RWPE2 (cell line): ENCODE data around the gene RAI1.

Experiments
- ATAC-seq: fragments of 200-7000 bp; cut with Tn5 transposase; 3 replicates; pipeline ENCODE4 v1.9.1; 2021; ENCODE audit warnings: low read depth
- DNase-seq: peaks from one replicate; pipeline ENCODE4 v3.0.0-alpha.2; 2020; ENCODE audit warnings: low spot score
- H3K27ac ChIP-seq: fragments of 450-650 bp; 2 replicates; pipeline ENCODE4 v1.5.1; 2017; ENCODE audit warnings: mild to moderate bottlenecking; ENCODE audit not compliant: poor library complexity, severe bottlenecking
- H3K27me3 ChIP-seq: fragments of 250-450 bp; sonication (Bioruptor Pico); 2 replicates; pipeline ENCODE4 v1.5.1; 2021; ENCODE audit warnings: mild to moderate bottlenecking, moderate library complexity; ENCODE audit not compliant: insufficient read depth, poor library complexity, severe bottlenecking
- H3K36me3 ChIP-seq: fragments of 250-450 bp; sonication (Bioruptor Pico); 2 replicates; pipeline ENCODE4 v1.5.1; 2020; ENCODE audit warnings: low read depth, mild to moderate bottlenecking, moderate library complexity
- H3K4me1 ChIP-seq: fragments of 250-450 bp; sonication (Bioruptor Pico); 2 replicates; pipeline ENCODE4 v1.5.1; 2021; ENCODE audit warnings: mild to moderate bottlenecking, moderate library complexity; ENCODE audit not compliant: insufficient read depth, poor library complexity, severe bottlenecking
- H3K4me3 ChIP-seq: fragments of 250-450 bp; sonication (Bioruptor Pico); 2 replicates; pipeline ENCODE4 v1.5.1; 2021; ENCODE audit warnings: mild to moderate bottlenecking, moderate library complexity; ENCODE audit not compliant: severe bottlenecking
- H3K9me3 ChIP-seq: fragments of 250-450 bp; sonication (Bioruptor Pico); 2 replicates; pipeline ENCODE4 v1.5.1; 2021; ENCODE audit warnings: mild to moderate bottlenecking, moderate library complexity; ENCODE audit not compliant: severe bottlenecking
- TF ChIP-seq, protein P1 (sequence below): fragments of 450-650 bp; IDR thresholded peaks from one replicate; pipeline ENCODE4 v1.5.1; 2017; ENCODE audit warnings: mild to moderate bottlenecking, moderate library complexity; ENCODE audit not compliant: poor library complexity, severe bottlenecking

The RAI1 gene

DNA sequence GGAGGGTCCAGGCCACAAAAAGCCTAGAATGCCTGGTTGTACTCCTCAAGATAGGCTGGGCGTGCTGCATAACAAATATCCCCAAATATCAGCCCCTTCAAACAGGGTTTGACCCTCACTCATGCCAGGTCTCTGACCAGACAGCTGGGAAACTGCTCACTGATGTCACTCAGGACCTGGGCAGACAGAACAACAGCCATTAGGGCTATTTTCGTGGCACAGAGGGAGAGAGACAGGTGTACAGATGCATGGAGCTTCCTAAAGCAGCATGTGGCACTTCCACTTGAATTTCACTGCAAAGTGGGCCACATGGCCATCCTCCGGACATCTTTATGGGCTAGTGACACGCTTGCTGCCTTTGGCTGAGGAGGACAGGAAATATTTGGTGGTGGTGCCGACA is 82.5 kb downstream of the RAI1 start:
- H3K4me1 ChIP-seq, result peaks cover 6% of the 10 kb centered on the region
- TF ChIP-seq, protein P1, sequence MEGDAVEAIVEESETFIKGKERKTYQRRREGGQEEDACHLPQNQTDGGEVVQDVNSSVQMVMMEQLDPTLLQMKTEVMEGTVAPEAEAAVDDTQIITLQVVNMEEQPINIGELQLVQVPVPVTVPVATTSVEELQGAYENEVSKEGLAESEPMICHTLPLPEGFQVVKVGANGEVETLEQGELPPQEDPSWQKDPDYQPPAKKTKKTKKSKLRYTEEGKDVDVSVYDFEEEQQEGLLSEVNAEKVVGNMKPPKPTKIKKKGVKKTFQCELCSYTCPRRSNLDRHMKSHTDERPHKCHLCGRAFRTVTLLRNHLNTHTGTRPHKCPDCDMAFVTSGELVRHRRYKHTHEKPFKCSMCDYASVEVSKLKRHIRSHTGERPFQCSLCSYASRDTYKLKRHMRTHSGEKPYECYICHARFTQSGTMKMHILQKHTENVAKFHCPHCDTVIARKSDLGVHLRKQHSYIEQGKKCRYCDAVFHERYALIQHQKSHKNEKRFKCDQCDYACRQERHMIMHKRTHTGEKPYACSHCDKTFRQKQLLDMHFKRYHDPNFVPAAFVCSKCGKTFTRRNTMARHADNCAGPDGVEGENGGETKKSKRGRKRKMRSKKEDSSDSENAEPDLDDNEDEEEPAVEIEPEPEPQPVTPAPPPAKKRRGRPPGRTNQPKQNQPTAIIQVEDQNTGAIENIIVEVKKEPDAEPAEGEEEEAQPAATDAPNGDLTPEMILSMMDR, result no peak
- ATAC-seq, result no peak

DNA sequence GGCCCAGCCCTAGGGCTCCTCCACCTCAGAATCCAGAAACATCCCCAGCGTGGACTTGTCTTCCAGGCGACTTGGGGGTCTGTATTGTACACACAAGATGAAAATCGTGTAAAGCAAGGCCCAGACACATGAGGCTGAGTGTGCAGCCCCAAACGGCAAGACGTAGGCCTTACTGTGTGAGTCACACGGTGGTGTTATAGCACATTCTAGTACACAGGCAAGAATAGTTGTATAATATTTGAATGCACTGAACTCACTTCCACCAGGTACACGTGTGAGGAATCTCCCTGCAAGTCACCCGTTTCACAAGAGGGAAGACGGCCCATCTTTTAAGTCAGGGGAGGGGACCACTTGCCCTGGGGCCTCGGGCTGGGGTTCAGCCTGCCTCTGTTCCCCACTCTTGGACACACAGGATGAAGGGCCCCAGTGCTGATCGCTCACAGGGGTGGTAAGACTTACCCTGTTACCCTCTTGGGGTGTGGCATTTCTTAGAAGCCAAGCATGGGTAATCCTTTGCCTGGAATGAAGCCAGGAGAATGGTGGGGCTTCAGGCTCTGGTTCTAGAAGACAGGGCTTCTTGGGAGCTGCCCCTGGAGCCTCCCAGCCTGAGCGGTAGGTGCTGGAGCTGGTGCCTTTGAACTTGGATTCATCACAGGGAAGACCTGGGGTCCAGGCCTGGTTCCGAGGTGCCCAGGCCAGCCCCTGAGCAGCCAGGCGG is 84.3 kb downstream of the RAI1 start:
- H3K27ac ChIP-seq, result peak overlapping the region; percentile 21

More for the DNA sequence above, 82.5 kb downstream of the RAI1 start:
- DNase-seq, result no peak
- H3K4me3 ChIP-seq, result no peak overlapping the region
- peaks cover 21% of the 10 kb centered on the region for H3K36me3 ChIP-seq
- H3K27ac ChIP-seq, result no peak overlapping the region
- no peaks in the 10 kb centered on the region for H3K27me3 ChIP-seq
- H3K9me3 ChIP-seq, result no peaks in the 10 kb centered on the region

GRCh38 chr17:17766077-17766743 is 85.0 kb downstream of the RAI1 start:
- DNase-seq, result no peak
- Histone ChIP-seq H3K27me3 (no peaks in the 10 kb centered on the region), H3K9me3 (no peaks in the 10 kb centered on the region), H3K27ac (peak overlapping the region; percentile 21), H3K4me1 (peaks cover 6% of the 10 kb centered on the region), H3K36me3 (peaks cover 15% of the 10 kb centered on the region), H3K4me3 (no peak overlapping the region)
- ATAC-seq, result no peak
- TF ChIP-seq, protein P1, result no peak

More for the DNA sequence above, 84.3 kb downstream of the RAI1 start:
- Histone ChIP-seq H3K9me3 (no peaks in the 10 kb centered on the region), H3K4me3 (no peak overlapping the region), H3K36me3 (peaks cover 15% of the 10 kb centered on the region), H3K4me1 (peaks cover 6% of the 10 kb centered on the region), H3K27me3 (no peaks in the 10 kb centered on the region)
- TF ChIP-seq, protein P1, result no peak
- ATAC-seq, result peak; percentile 40; the same call in 2 of the 3 replicates
- no peak for DNase-seq

GRCh38 chr17:17766744-17767120 is 85.5 kb downstream of the RAI1 start:
- Histone ChIP-seq H3K9me3 (no peaks in the 10 kb centered on the region), H3K4me1 (peaks cover 6% of the 10 kb centered on the region), H3K36me3 (peaks cover 15% of the 10 kb centered on the region), H3K27ac (no peak overlapping the region), H3K4me3 (no peak overlapping the region), H3K27me3 (no peaks in the 10 kb centered on the region)
- TF ChIP-seq, protein P1, result no peak
- no peak for DNase-seq
- ATAC-seq, result no peak
